Endothelial cell of umbilical vein (primary cell): Measurements from ENCODE around the gene SYTL2. TPM values are rescaled to one million over a fixed set of nuclear protein-coding genes. Genes with fewer than 3 reads are reported as not detected.

Experiments used
- BruUV-seq: library from RNA; stranded (reverse); fragments of 400-500 nt; replicated peaks from 2 replicates; lab custom pipeline; 2021; lab: Mats Ljungman, UMichigan
- CTCF ChIA-PET: fragments of 300-600, 350-600 bp; sonication (Branson Sonifier 250); formaldehyde crosslinking; loops from one replicate; lab custom pipeline; 2021; ENCODE audit warnings: antibody characterized with exemption, inconsistent platforms; lab: Charles Lee
- POLR2A ChIA-PET: fragments of 300-600, 350-600 bp; sonication (Branson Sonifier 250); formaldehyde crosslinking; loops from one replicate; lab custom pipeline; 2021; ENCODE audit warnings: antibody characterized with exemption, inconsistent platforms; lab: Charles Lee
- DNase-seq: peaks from one replicate; pipeline ENCODE4 v3.0.0-alpha.2; 2011; ENCODE audit warnings: low read depth, low spot score
- FAIRE-seq: peaks from 2 replicates; lab custom pipeline; 2011; peaks lifted over from hg19 to GRCh38; lab: Jason Lieb, UNC
- H2AFZ ChIP-seq: 2 replicates; pipeline ENCODE4 v1.6.0; 2012; ENCODE audit warnings: low read depth, low read length, control low read depth, inconsistent platforms
- H3K27ac ChIP-seq: 2 replicates; pipeline ENCODE4 v1.5.1; 2011; ENCODE audit warnings: low read depth, mild to moderate bottlenecking, control low read depth, low read length, moderate library complexity; ENCODE audit not compliant: insufficient read depth
- H3K27me3 ChIP-seq, 2 experiments: 2 replicates each; pipeline versions ENCODE4 v1.6.0 to v1.6.1; 2011; ENCODE audit warnings: low read length in 2 of 2, mixed read lengths in 1 of 2; ENCODE audit not compliant: control insufficient read depth in 2 of 2, insufficient read depth in 2 of 2
- H3K36me3 ChIP-seq, 2 experiments: 2 replicates in 1 of 2; 3 replicates in 1 of 2; pipeline ENCODE4 v1.5.1; 2011; ENCODE audit warnings: low read length in 2 of 2, mild to moderate bottlenecking in 1 of 2, moderate library complexity in 1 of 2; ENCODE audit not compliant: control insufficient read depth in 2 of 2, insufficient read depth in 2 of 2; ENCODE audit errors: extremely low read depth in 1 of 2
- H3K4me1 ChIP-seq: 3 replicates; pipeline ENCODE4 v1.5.1; 2011; ENCODE audit warnings: mild to moderate bottlenecking, low read length; ENCODE audit not compliant: control insufficient read depth, insufficient read depth; ENCODE audit errors: extremely low read depth
- H3K4me2 ChIP-seq: 2 replicates; pipeline ENCODE4 v1.6.1; 2011; ENCODE audit warnings: low read length, control low read depth, mixed read lengths; ENCODE audit not compliant: insufficient read depth
- H3K4me3 ChIP-seq, 3 experiments: fragments of 200-600 bp in 1 of 3; sonication (generic), shearing (Covaris generic) in 1 of 3; replicated peaks in 1 of 3; 2 replicates each; pipeline ENCODE4 v1.5.1; 2011 to 2016; ENCODE audit warnings: control low read depth in 3 of 3, low read length in 3 of 3, mild to moderate bottlenecking in 2 of 3, inconsistent platforms in 1 of 3, low read depth in 1 of 3, moderate library complexity in 1 of 3; ENCODE audit not compliant: insufficient read depth in 1 of 3
- H3K79me2 ChIP-seq: 2 replicates; pipeline ENCODE4 v1.6.0; 2012; ENCODE audit warnings: low read length, inconsistent platforms; ENCODE audit not compliant: control insufficient read depth, insufficient read depth
- H3K9ac ChIP-seq: replicated peaks from 2 replicates; pipeline ENCODE3; 2011; ENCODE audit warnings: low read length, control low read depth; ENCODE audit not compliant: insufficient read depth; ENCODE audit errors: extremely low read depth
- H3K9me1 ChIP-seq: replicated peaks from 3 replicates; pipeline ENCODE4 v1.6.0; 2011; ENCODE audit warnings: mild to moderate bottlenecking, low read length; ENCODE audit not compliant: control insufficient read depth, insufficient read depth; ENCODE audit errors: extremely low read depth
- H3K9me3 ChIP-seq: replicated peaks from 2 replicates; pipeline ENCODE4 v1.5.1; 2012; ENCODE audit warnings: low read length, inconsistent platforms; ENCODE audit not compliant: control insufficient read depth, insufficient read depth
- H4K20me1 ChIP-seq: replicated peaks from 2 replicates; pipeline ENCODE3; 2011; ENCODE audit warnings: mild to moderate bottlenecking, low read length; ENCODE audit not compliant: control insufficient read depth, insufficient read depth; ENCODE audit errors: extremely low read depth
- CTCF ChIP-seq, 2 donors: IDR thresholded peaks; 1 replicate in 1 of 2; 2 replicates in 1 of 2; pipeline ENCODE4 v1.5.1; 2011; ENCODE audit warnings: low read length in 2 of 2, mild to moderate bottlenecking in 2 of 2, moderate library complexity in 2 of 2, control low read depth in 1 of 2, inconsistent platforms in 1 of 2, low read depth in 1 of 2; ENCODE audit not compliant: insufficient read depth in 1 of 2; ENCODE audit errors: extremely low read depth in 1 of 2
- EZH2 ChIP-seq: IDR thresholded peaks from 2 replicates; pipeline ENCODE4 v1.6.1; 2012; ENCODE audit warnings: borderline replicate concordance, low read depth, mild to moderate bottlenecking, moderate library complexity, low read length, inconsistent platforms; ENCODE audit not compliant: severe bottlenecking
- FOS ChIP-seq: IDR thresholded peaks from 2 replicates; pipeline ENCODE4 v1.6.1; 2011; ENCODE audit warnings: mild to moderate bottlenecking, low read length, moderate library complexity, borderline replicate concordance; ENCODE audit not compliant: insufficient read depth
- GATA2 ChIP-seq: IDR thresholded peaks from 2 replicates; pipeline ENCODE4 v1.7.0; 2011; ENCODE audit warnings: low read depth, mild to moderate bottlenecking, moderate library complexity, mixed read lengths, low read length; ENCODE audit not compliant: insufficient read length, insufficient read depth
- JUN ChIP-seq: IDR thresholded peaks from 2 replicates; pipeline ENCODE4 v1.6.1; 2011; ENCODE audit warnings: borderline replicate concordance, low read depth; ENCODE audit not compliant: insufficient read length, insufficient read depth
- MAX ChIP-seq: IDR thresholded peaks from 2 replicates; pipeline ENCODE4 v1.6.1; 2011; ENCODE audit not compliant: insufficient read depth, insufficient read length
- MYC ChIP-seq: IDR thresholded peaks from one replicate; pipeline ENCODE4 v1.6.1; 2011; ENCODE audit warnings: mild to moderate bottlenecking, low read depth, low read length
- POLR2A ChIP-seq: IDR thresholded peaks from 2 replicates; pipeline ENCODE4 v1.6.1; 2012; ENCODE audit warnings: low read depth, mild to moderate bottlenecking, control low read depth, low read length
- POLR2AphosphoS5 ChIP-seq: IDR thresholded peaks from 2 replicates; pipeline ENCODE4 v1.6.1; 2012; ENCODE audit warnings: low read depth, mild to moderate bottlenecking, control low read depth, low read length, moderate library complexity; ENCODE audit not compliant: insufficient read depth
- dilution Hi-C: fragments of 300-500 bp; cut with MboI; formaldehyde crosslinking; loops from one replicate; pipeline ENCODE4 v1.15.0; 2019; ENCODE audit warnings: low sequenced_read_pairs; ENCODE audit not compliant: extremely low pct_ligation_motif_present
- intact Hi-C: fragments of 100-400 bp; cut with micrococcal nuclease; formaldehyde crosslinking; loops from one replicate; pipeline ENCODE4 v1.10.0; 2022
- polyA plus RNA-seq, 4 experiments: library from polyadenylated mRNA; depleted of rRNA in 3 of 4; stranded (reverse) in 3 of 4; unstranded in 1 of 4; fragments of >200 nt; gene quantifications; 2 replicates each; pipeline versions ENCODE4 v1.2.1 to v1.2.3, GENCODE V29; 2011 to 2012; ENCODE audit warnings: missing spikeins in 1 of 4
- total RNA-seq: library from RNA; stranded (reverse); gene quantifications from 2 replicates; pipeline ENCODE4 v1.2.3, GENCODE V29; 2021

SYTL2 gene
- total and polyA plus RNA-seq, 2 donors (not counting 3 experiments of a cell fraction or from before 2014, with no cell fraction given): 1.4 to 2.4 TPM

- no peak for TF ChIP-seq JUN
- no peak for TF ChIP-seq FOS
- TF ChIP-seq MYC: no peak
- TF ChIP-seq POLR2A: no peak
- TF ChIP-seq EZH2: no peak
- TF ChIP-seq GATA2: no peak
- TF ChIP-seq MAX: no peak
- TF ChIP-seq POLR2AphosphoS5: no peak
- TF ChIP-seq CTCF (IDR thresholded peaks at IDR 0.05; ENCODE audit: extremely low read depth in 1 of 2, insufficient read depth in 1 of 2, low read depth in 1 of 2, low read length in 2 of 2): no peak
- dilution Hi-C loops: no loop called here
- POLR2A ChIA-PET: no interaction called here
- Histone ChIP-seq H3K4me1 (no peaks in the 10 kb centered on the region), H3K27ac (no peak overlapping the region), H4K20me1 (no peaks in the 10 kb centered on the region), H3K9me1 (no peaks in the 10 kb centered on the region), H3K36me3 (no peaks in the 10 kb centered on the region), H3K4me3 (no peak overlapping the region), H3K27me3 (no peaks in the 10 kb centered on the region), H2AFZ (no peak overlapping the region), H3K9me3 (no peaks in the 10 kb centered on the region), H3K4me2 (no peak overlapping the region), H3K79me2 (no peaks in the 10 kb centered on the region), H3K9ac (no peak overlapping the region)
- CTCF ChIA-PET: no interaction called here
- FAIRE-seq: peak; percentile 21
- BruUV-seq: no TSS peak
- intact Hi-C loops: no loop called here
- no peak for DNase-seq
Observed at GRCh38 chr11:85705800-85706199, 105.1 kb downstream of the SYTL2 start.
